Measurements from ENCODE around the gene BEND4. TPM values are rescaled to one million over a fixed set of nuclear protein-coding genes. Genes with fewer than 3 reads are reported as not detected.

BEND4 gene
- total and polyA plus RNA-seq, 2 of the 4 experiments (the other 2 are of a cell fraction), result not detected

- intact Hi-C loops (cut with micrococcal nuclease) (no loop called here), in situ Hi-C loops (cut with MboI; ENCODE audit: low sequenced_read_pairs) (no loop called here), dilution Hi-C loops (cut with HindIII; ENCODE audit: low sequenced_read_pairs, unreplicated experiment) (no loop called here)
- Histone ChIP-seq H3K4me3 (ENCODE audit: insufficient read depth, low read depth, low read length) (no peak overlapping the region), H3K56ac (ENCODE audit: extremely low read depth, insufficient read depth, low read length) (no peak overlapping the region), H3K9me3 (ENCODE audit: control insufficient read depth, insufficient read depth, low read length) (no peaks in the 10 kb centered on the region), H2BK5ac (ENCODE audit: low read depth, low read length, poor library complexity, severe bottlenecking) (no peak overlapping the region), H4K8ac (ENCODE audit: low read depth in 2 of 2, low read length in 2 of 2) (no peak overlapping the region), H2BK15ac (ENCODE audit: low read depth, low read length) (no peak overlapping the region), H4K20me1 (ENCODE audit: insufficient read depth, low read length) (no peaks in the 10 kb centered on the region), H4K91ac (ENCODE audit: insufficient read depth, low read depth, low read length) (no peak overlapping the region), H3K4me1 (ENCODE audit: control insufficient read depth, insufficient read depth, low read length) (no peaks in the 10 kb centered on the region), H3K23ac (ENCODE audit: low read depth, low read length) (no peak overlapping the region), H2AFZ (replicated peaks; ENCODE audit: low read length, poor library complexity) (no peak overlapping the region), H3K4ac (ENCODE audit: low read depth, low read length) (no peak overlapping the region), H3K9ac (ENCODE audit: low read depth, low read length) (no peak overlapping the region), H2BK20ac (ENCODE audit: low read depth, low read length) (no peak overlapping the region), H2AK5ac (ENCODE audit: low read depth, low read length) (no peak overlapping the region), H2BK120ac (ENCODE audit: low read depth, low read length) (no peak overlapping the region), H4K5ac (ENCODE audit: low read depth, low read length) (no peak overlapping the region), H3K79me1 (ENCODE audit: low read depth in 1 of 2, low read length in 2 of 2) (no peaks in the 10 kb centered on the region), H3K14ac (replicated peaks; ENCODE audit: low read depth, low read length) (no peak overlapping the region), H3K27ac (ENCODE audit: insufficient read depth, low read length) (no peak overlapping the region), H3K27me3 (ENCODE audit: control insufficient read depth, insufficient read depth, low read length) (no peaks in the 10 kb centered on the region), H3K18ac (ENCODE audit: low read depth, low read length) (no peak overlapping the region), H3K36me3 (ENCODE audit: control insufficient read depth, insufficient read depth, low read length) (no peaks in the 10 kb centered on the region), H2AK9ac (replicated peaks; ENCODE audit: low read depth, low read length, poor library complexity) (no peak overlapping the region), H3K4me2 (ENCODE audit: low read depth, low read length) (no peak overlapping the region), H3K9me1 (ENCODE audit: insufficient read depth, low read length) (no peaks in the 10 kb centered on the region)
- no peak for DNase-seq
- WGBS, 2 experiments (ENCODE audit: extremely low coverage in 2 of 2, insufficient read length in 1 of 2), result no CpG with 5 or more reads among the region's 1 CpG
- no peak for ATAC-seq (ENCODE audit: low read depth)
- no TSS peak for BruUV-seq (replicated peaks)
- TF ChIP-seq MAZ (IDR thresholded peaks at IDR 0.05; ENCODE audit: borderline replicate concordance, low read depth, low read length) (no peak), MAFK (IDR thresholded peaks at IDR 0.05; ENCODE audit: low read depth, low read length) (no peak), MXI1 (IDR thresholded peaks at IDR 0.05; ENCODE audit: borderline replicate concordance, low read depth, low read length) (no peak), RCOR1 (IDR thresholded peaks at IDR 0.05; ENCODE audit: insufficient replicate concordance, low read length) (no peak), FOS (IDR thresholded peaks at IDR 0.05; ENCODE audit: low read depth, low read length) (no peak)
- TF ChIP-seq, protein P1, sequence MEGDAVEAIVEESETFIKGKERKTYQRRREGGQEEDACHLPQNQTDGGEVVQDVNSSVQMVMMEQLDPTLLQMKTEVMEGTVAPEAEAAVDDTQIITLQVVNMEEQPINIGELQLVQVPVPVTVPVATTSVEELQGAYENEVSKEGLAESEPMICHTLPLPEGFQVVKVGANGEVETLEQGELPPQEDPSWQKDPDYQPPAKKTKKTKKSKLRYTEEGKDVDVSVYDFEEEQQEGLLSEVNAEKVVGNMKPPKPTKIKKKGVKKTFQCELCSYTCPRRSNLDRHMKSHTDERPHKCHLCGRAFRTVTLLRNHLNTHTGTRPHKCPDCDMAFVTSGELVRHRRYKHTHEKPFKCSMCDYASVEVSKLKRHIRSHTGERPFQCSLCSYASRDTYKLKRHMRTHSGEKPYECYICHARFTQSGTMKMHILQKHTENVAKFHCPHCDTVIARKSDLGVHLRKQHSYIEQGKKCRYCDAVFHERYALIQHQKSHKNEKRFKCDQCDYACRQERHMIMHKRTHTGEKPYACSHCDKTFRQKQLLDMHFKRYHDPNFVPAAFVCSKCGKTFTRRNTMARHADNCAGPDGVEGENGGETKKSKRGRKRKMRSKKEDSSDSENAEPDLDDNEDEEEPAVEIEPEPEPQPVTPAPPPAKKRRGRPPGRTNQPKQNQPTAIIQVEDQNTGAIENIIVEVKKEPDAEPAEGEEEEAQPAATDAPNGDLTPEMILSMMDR (conservative IDR thresholded peaks at IDR 0.05; ENCODE audit: low read depth, low read length), result no peak
- ChIA-PET CTCF (no interaction called here), POLR2A (ENCODE audit: unreplicated experiment) (no interaction called here)
Observed at GRCh38 chr4:42133006-42133405, 19.4 kb downstream of the BEND4 start.

Measured in IMR-90 (cell line).